ENCODE measurements around the gene UPK2. TPM values are rescaled to one million over a fixed set of nuclear protein-coding genes. Genes with fewer than 3 reads are reported as not detected.

UPK2 gene
- total and polyA plus RNA-seq, 2 of the 13 experiments (the other 11 are each of a cell fraction or from before 2014, with no cell fraction given): not detected

DNA sequence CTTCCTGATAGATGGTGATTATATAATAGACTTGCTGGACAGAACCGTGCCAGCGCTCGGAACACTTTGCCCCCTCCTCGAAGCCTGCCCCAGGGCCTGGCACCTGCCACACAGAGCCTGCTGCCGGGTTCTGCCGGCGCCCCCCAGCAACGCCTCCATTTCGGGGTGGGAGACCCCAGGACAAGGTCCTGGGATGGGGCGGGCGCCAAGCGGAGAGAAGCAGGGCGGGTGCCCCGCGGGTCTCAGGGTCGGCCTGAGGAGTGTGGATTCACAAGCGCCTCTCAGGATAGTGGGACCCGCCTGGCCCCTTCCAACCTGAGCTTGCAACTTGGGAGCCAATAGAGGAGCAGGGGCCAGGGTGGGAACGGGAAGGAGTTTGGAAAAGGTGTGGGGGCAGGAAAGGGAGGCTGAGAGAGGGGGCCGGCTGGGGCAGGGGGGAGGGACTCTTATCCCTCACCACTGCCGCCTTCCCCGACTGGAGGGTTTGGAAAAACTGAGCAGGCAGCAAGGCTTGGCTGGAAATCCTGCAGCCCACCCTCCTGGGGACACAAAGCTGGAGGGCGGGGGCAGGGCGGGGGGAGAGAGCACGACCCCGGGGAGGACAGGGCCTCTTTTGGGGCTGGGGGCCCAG lies 27.1 kb upstream of the UPK2 start (continued):
- TF ChIP-seq ZSCAN29 (CRISPR knock-in tag; conservative IDR thresholded peaks at IDR 0.05) (no peak), NCOA2 (CRISPR knock-in tag; IDR thresholded peaks at IDR 0.05) (no peak), ZNF264 (CRISPR knock-in tag; IDR thresholded peaks at IDR 0.05) (no peak), MYNN (CRISPR knock-in tag; IDR thresholded peaks at IDR 0.05; ENCODE audit: low read depth) (peak; percentile 99), SRSF4 (IDR thresholded peaks at IDR 0.05; ENCODE audit: low read depth, low read length, poor library complexity, severe bottlenecking) (no peak), ZNF552 (CRISPR knock-in tag; IDR thresholded peaks at IDR 0.05; ENCODE audit: borderline replicate concordance) (no peak), KDM2A (CRISPR knock-in tag; IDR thresholded peaks at IDR 0.05; ENCODE audit: borderline replicate concordance, low read depth) (no peak), SOX6 (IDR thresholded peaks at IDR 0.05) (no peak), SOX6 (CRISPR knock-in tag; IDR thresholded peaks at IDR 0.05) (no peak), LCORL (IDR thresholded peaks at IDR 0.05) (no peak), LCORL (CRISPR knock-in tag; IDR thresholded peaks at IDR 0.05) (no peak), SP4 (CRISPR knock-in tag; IDR thresholded peaks at IDR 0.05) (no peak), CAMTA2 (CRISPR knock-in tag; IDR thresholded peaks at IDR 0.05; ENCODE audit: borderline replicate concordance) (no peak), ZNF33B (CRISPR knock-in tag; IDR thresholded peaks at IDR 0.05) (no peak), AGO2 (optimal IDR thresholded peaks at IDR 0.05; ENCODE audit: low read depth, low read length) (peak; percentile 44), ISX (CRISPR knock-in tag; conservative IDR thresholded peaks at IDR 0.05) (no peak)
- TF ChIP-seq, protein P1, sequence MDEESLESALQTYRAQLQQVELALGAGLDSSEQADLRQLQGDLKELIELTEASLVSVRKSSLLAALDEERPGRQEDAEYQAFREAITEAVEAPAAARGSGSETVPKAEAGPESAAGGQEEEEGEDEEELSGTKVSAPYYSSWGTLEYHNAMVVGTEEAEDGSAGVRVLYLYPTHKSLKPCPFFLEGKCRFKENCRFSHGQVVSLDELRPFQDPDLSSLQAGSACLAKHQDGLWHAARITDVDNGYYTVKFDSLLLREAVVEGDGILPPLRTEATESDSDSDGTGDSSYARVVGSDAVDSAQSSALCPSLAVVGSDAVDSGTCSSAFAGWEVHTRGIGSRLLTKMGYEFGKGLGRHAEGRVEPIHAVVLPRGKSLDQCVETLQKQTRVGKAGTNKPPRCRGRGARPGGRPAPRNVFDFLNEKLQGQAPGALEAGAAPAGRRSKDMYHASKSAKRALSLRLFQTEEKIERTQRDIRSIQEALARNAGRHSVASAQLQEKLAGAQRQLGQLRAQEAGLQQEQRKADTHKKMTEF (CRISPR knock-in tag; IDR thresholded peaks at IDR 0.05): no peak
- TF ChIP-seq, protein P2, sequence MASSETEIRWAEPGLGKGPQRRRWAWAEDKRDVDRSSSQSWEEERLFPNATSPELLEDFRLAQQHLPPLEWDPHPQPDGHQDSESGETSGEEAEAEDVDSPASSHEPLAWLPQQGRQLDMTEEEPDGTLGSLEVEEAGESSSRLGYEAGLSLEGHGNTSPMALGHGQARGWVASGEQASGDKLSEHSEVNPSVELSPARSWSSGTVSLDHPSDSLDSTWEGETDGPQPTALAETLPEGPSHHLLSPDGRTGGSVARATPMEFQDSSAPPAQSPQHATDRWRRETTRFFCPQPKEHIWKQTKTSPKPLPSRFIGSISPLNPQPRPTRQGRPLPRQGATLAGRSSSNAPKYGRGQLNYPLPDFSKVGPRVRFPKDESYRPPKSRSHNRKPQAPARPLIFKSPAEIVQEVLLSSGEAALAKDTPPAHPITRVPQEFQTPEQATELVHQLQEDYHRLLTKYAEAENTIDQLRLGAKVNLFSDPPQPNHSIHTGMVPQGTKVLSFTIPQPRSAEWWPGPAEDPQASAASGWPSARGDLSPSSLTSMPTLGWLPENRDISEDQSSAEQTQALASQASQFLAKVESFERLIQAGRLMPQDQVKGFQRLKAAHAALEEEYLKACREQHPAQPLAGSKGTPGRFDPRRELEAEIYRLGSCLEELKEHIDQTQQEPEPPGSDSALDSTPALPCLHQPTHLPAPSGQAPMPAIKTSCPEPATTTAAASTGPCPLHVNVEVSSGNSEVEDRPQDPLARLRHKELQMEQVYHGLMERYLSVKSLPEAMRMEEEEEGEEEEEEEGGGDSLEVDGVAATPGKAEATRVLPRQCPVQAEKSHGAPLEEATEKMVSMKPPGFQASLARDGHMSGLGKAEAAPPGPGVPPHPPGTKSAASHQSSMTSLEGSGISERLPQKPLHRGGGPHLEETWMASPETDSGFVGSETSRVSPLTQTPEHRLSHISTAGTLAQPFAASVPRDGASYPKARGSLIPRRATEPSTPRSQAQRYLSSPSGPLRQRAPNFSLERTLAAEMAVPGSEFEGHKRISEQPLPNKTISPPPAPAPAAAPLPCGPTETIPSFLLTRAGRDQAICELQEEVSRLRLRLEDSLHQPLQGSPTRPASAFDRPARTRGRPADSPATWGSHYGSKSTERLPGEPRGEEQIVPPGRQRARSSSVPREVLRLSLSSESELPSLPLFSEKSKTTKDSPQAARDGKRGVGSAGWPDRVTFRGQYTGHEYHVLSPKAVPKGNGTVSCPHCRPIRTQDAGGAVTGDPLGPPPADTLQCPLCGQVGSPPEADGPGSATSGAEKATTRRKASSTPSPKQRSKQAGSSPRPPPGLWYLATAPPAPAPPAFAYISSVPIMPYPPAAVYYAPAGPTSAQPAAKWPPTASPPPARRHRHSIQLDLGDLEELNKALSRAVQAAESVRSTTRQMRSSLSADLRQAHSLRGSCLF (CRISPR knock-in tag; IDR thresholded peaks at IDR 0.05; ENCODE audit: borderline replicate concordance): no peak
- TF ChIP-seq, protein P3, sequence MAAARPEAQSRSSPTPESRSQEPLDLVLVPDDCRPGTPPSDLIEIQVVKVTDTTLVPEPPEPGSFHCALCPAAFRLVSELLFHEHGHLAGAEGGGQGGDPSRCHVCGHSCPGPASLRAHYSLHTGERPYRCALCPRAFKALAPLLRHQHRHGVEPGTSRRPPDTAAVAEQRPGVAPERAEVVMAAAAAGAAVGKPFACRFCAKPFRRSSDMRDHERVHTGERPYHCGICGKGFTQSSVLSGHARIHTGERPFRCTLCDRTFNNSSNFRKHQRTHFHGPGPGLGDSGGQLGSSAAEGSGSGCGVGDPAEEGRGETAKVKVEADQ (CRISPR knock-in tag; IDR thresholded peaks at IDR 0.05; ENCODE audit: borderline replicate concordance): no peak
- TF ChIP-seq, protein P4, sequence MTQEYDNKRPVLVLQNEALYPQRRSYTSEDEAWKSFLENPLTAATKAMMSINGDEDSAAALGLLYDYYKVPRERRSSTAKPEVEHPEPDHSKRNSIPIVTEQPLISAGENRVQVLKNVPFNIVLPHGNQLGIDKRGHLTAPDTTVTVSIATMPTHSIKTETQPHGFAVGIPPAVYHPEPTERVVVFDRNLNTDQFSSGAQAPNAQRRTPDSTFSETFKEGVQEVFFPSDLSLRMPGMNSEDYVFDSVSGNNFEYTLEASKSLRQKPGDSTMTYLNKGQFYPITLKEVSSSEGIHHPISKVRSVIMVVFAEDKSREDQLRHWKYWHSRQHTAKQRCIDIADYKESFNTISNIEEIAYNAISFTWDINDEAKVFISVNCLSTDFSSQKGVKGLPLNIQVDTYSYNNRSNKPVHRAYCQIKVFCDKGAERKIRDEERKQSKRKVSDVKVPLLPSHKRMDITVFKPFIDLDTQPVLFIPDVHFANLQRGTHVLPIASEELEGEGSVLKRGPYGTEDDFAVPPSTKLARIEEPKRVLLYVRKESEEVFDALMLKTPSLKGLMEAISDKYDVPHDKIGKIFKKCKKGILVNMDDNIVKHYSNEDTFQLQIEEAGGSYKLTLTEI (CRISPR knock-in tag; conservative IDR thresholded peaks at IDR 0.05): no peak
- TF ChIP-seq, protein P5, sequence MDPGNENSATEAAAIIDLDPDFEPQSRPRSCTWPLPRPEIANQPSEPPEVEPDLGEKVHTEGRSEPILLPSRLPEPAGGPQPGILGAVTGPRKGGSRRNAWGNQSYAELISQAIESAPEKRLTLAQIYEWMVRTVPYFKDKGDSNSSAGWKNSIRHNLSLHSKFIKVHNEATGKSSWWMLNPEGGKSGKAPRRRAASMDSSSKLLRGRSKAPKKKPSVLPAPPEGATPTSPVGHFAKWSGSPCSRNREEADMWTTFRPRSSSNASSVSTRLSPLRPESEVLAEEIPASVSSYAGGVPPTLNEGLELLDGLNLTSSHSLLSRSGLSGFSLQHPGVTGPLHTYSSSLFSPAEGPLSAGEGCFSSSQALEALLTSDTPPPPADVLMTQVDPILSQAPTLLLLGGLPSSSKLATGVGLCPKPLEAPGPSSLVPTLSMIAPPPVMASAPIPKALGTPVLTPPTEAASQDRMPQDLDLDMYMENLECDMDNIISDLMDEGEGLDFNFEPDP (CRISPR knock-in tag; conservative IDR thresholded peaks at IDR 0.05): no peak

All from HepG2 (cell line).